Activated CD4-positive, alpha-beta T cell treated with anti-CD3 and anti-CD28 coated beads, Interleukin-2, amount 50 U/mL, for 16 hours (primary cell): ENCODE measurements around the gene CCDC24.
A peak's percentile ranks its signal among the peaks of the same experiment; 100 is the strongest.

Source experiments
- DNase-seq: peaks from one replicate; pipeline ENCODE4 v3.0.0-alpha.2; 2020

Gene CCDC24

GRCh38 chr1:43991476-43992231, at the start of gene CCDC24:
CCDC24 (plus strand) TSS chr1:43991599; CDS start chr1:43991879, 280 bp downstream.
- peak; percentile 81 for DNase-seq

- DNase-seq: no peak
These were observed 49.0 kb upstream of the CCDC24 start for GRCh38 chr1:43942411-43942810.

DNA sequence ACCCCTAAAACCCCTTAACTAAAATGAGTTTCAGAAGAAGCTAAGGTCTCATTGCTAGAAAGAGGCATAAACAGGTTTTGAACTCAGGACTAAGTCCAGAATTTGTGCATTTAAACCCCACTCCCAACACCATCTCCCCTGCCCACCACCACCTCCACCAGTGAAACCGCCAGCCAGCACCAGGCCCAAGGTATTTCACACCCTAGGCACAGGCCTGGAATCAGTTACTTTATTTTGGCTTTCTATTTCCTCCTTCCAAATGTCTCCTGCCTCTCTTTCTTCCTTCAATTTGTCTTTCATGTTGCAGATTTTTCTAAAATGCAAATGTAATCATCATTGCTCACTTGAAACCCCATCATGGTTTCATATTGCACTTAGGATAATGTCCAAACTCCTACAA, 46.5 kb upstream of the CCDC24 start:
- DNase-seq: no peak

DNA sequence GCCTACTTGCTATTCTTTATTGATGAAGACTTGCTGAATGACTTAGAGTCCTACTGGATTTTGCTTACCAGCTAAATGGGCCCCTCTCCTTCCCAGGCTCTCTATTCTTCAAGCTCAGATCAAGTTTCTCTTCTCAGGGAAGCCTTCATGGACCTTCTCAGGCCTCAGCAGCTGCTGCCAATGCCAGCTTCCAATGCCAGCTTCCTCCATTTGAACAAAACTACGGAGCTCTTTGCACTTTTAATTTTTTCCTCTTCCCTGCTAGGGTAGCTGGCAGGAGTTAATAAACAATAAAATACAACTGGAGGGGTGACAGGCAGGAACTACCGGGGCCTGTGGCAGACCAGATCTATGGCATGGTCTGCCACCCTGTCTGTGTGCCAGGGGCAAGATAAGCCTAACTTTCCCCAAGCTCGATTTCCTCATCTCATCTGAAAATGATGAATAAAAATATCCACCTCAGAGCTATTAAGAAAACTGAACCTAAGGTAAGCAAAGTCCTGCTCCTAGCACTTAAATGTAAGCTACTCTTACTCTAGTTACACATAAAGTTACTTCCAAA, 45.6 kb upstream of the CCDC24 start:
- no peak for DNase-seq

DNA sequence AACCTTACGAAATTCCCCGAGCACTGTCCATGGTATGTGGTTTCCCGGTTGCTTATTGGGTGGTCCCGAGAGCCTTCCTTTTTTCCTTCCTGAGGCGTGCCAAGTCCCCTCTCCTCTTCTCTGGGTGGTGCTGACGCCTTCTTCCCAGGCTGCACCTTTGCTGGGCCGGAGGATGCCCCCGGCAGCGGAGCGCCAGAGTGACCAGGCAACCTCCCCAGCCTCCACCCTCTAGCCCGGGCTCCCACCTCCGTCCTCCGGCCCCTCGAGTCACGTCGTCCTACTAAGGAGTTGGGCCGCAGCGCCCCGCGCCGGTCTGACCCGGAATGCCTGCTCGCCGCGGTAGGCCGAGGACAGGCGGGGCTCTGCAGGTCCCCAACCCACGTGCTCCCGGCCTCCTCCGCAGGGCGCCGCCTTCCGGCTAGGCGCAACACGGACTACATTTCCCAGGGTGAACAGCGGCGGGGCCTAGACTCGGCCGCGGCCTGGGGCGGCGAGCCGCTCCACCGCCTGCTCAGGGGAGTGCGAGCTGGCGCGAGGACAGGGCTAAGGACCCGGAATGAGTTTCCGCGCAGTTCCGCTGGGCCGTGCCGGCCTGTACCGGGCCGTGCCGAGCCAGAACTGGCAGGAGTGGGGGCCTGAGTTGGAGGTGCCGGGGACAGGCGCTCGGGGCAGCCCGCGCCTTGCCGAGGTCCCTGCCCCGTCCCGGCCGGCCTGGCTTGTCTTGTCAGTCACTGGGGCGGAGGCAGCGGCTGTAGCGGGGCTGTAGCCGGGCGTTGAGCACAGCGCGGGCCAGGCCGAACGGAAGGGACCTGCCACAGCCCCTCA, 45.0 kb upstream of the CCDC24 start, which contains the start of gene IPO13:
Gene IPO13 (plus strand): TSS at position 715 of the 825 bp plus-strand sequence. CDS start 651 bp downstream, outside the sequence.
- peak; percentile 97 for DNase-seq

- DNase-seq: peak; percentile 16
These were observed 44.1 kb upstream of the CCDC24 start for GRCh38 chr1:43947061-43947873.

DNA sequence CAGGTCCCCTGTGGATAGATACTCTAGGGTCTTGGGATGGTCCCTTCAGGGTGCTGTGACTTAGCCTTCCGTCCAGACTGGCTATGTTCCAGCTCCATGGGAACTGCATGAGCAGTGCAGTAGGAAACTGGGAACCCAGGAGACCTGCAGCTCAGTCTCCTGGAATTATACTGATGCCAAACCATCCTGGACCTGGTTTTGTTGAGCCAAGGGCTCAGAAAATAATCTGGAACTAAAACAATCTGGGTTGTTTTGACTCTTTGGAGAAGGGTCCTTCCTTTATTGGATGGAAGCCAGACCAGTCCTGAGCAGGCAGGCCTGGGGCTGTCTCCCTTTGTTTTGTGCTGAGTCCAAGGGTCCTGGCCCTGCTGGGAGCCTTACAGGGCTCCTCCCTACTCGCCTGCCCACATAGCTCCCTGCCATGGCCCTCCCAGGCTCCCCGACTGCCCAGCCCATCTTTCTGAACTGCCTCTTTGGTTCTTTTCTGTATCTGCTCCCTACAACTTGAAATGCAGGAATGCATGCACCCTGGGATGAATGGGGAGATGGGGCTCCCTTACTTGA, 43.4 kb upstream of the CCDC24 start:
- DNase-seq: no peak

- no peak for DNase-seq
These were observed 41.7 kb upstream of the CCDC24 start for GRCh38 chr1:43949678-43950077.

- DNase-seq: no peak
These were observed 40.1 kb upstream of the CCDC24 start for GRCh38 chr1:43951021-43951985.

DNA sequence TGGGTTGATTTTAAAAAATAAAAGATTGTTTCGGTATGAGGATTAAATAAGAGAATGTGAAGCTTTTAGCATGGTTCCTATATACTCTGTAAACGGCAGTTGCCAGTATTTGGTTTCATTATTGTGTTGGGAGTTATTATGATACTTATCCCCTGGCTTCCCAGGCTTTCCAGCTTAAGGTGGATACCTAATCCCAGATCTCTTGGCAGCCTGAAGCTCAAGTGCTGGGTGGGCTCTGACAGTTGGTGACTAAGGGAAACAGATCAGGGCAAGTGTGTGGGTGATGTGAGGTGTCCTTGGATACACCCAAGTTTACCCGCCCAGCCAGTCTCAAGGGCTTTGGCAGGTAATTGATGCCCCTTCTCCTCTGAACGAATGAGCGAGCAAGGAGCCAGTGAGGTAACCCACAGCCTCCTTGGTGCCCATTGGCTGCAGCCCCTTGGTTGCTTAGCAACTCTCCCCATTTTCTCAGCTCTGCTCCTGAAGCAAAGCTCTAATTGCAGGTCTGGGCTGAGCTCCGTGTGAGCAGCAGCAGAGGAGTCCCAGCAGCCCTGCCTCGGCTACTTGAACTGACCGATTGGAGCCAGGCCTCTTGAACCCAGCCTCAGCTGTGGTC, 38.6 kb upstream of the CCDC24 start:
- no peak for DNase-seq

DNA sequence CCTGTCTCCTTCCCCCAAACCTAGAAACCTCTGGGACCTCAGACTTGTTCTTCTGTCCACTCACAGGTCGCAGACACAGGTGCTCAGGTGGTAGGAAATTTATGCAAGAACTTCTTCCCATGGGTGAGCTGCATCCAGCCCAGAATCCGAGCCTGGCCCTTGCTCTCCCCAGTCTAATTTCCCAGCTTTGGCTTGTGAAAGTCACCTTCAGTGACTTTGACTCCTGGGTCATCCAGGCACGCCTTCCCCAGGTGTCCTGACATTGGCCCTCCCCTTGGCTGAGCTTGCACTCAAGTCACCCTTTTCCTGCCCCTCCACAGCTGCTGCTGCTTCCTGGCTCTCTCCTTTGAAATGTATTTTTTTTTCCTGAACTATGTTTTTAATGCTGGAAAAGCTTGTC, 38.0 kb upstream of the CCDC24 start:
- DNase-seq: no peak

DNA sequence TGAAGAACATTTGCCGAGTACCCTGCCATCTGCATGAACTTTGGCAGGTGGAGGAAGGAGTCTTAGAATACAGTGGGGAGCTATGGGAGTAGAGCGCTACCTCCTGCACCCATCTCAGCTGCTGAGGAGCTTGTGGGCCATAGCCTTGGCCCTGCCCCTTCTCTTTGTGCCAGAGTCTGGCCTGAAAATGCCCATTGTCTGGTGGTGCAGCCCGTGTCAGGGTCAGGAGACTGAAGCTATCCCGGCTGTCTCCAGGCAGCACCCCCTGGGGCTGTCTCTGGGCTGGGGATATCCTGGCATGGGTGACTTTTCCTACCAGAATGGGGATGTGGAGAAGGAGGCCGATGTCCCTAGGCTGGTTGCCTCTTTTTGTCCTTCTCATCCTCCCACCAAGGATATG, 37.4 kb upstream of the CCDC24 start:
- DNase-seq: no peak

DNA sequence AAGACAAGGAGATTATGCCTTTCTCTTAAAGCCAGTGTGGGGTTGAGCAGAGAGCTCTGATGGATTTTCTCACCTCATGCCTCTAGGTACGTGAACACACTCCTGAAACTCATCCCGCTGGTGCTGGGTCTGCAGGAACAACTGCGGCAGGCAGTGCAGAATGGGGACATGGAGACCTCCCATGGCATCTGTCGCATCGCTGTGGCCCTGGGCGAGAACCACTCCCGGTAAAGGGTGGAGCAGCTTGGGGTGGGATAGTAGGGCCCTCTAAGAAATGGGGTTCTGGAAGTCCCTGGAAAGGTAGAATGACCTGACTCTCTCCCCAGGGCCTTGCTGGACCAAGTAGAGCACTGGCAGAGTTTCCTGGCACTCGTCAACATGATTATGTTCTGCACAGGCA, 35.2 kb upstream of the CCDC24 start:
- DNase-seq: no peak

DNA sequence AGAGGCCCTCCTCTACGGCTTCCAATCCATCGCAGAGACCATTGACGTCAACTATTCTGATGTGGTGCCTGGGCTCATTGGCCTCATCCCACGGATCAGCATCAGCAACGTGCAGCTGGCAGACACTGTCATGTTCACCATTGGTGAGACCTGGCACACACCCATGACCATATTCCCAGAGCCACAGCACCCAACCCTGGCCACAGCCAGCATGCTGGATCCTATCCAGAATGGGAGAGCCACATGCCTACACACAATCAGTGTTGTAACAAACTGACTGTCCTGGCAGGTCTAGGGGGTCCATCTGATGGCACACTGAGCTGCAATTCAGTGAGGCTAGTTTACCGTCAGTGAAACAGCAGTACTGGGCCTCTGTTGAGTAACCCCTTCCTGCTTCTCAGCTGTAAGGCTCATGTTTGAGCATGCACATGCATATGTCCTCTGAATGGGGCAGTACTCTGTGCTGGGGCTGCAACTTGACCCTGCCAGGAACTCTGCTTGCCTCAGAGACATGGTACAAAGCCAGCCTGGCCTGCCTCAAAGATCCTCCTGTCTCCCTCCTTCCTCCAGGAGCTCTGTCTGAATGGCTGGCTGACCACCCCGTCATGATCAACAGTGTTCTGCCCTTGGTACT, 33.9 kb upstream of the CCDC24 start:
- DNase-seq: no peak

GRCh38 chr1:43958351-43959255, 32.8 kb upstream of the CCDC24 start:
- no peak for DNase-seq

GRCh38 chr1:43960798-43961197, 30.6 kb upstream of the CCDC24 start:
- DNase-seq: no peak

DNA sequence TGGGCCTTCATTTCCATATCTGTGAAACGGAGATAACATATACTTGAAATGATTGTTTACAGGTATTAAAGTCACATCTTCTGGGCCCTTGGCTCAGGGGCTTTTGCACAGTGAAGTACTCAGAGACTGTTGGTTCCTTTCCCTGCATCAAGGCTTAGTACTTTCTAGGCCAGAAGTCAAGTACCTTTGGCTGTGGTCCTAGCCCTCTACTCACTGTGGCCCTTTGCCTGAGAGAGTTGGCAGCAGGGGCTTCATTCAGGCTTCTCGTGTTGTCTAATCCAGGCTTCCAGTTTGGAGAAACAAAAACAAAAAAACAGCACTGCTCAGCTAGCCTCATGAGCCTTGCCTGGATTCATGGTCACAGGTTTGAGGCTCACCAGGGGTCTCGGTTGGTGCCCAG, 29.7 kb upstream of the CCDC24 start:
- DNase-seq: no peak

DNA sequence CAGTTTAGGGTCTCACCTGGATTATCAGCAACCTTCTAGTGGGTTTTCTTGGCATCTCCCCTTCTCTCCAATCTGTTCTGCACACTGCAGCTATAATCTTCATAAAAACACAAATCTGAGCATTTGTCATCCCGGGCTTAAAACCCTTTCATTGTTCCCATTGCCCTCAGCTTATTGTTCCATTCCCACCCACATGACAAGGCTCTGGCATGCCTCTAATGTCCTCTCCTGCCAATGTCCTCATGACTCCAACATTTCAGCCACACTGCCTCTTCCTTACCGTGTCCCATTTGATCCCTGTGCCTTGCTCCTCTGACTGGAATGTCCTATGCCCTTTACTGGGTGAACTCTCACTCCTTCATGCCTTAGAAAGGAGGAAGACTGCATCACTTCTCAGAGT, 29.1 kb upstream of the CCDC24 start:
- no peak for DNase-seq

DNA sequence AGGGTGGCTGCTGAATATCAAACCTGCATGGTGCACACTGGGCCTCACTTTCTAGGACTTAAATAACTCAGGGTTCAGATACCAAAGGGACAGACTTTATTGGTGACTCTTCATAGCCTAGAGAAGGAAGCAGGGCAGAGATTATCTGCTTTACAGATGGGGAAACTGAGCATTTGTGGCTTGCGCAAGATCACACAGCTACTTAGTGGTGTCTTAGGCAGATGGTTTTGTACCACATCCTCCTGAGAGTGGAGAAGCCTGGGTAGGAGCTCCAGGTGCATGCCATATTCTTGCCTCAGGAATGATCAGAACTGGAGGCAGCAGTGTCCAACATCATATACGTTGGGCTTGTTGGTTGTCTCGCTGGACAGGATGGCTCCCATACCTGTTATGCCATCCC, 28.4 kb upstream of the CCDC24 start:
- no peak for DNase-seq
